Fibroblast of mammary gland (primary cell): Measurements from ENCODE around the gene ACYP2.

Source experiments
- DNase-seq: peaks from one replicate; pipeline ENCODE4 v3.0.0-alpha.2; 2010; ENCODE audit warnings: low read depth
- H3K4me3 ChIP-seq: 2 replicates; pipeline ENCODE4 v1.5.1; 2011; ENCODE audit warnings: low read depth, mild to moderate bottlenecking, low read length, moderate library complexity; ENCODE audit not compliant: control insufficient read depth
- TF ChIP-seq, protein P1 (sequence below): conservative IDR thresholded peaks from 2 replicates; pipeline ENCODE4 v1.5.1; 2011; ENCODE audit warnings: low read depth, low read length, inconsistent platforms; ENCODE audit not compliant: control insufficient read depth, insufficient read depth

ACYP2 gene

DNA sequence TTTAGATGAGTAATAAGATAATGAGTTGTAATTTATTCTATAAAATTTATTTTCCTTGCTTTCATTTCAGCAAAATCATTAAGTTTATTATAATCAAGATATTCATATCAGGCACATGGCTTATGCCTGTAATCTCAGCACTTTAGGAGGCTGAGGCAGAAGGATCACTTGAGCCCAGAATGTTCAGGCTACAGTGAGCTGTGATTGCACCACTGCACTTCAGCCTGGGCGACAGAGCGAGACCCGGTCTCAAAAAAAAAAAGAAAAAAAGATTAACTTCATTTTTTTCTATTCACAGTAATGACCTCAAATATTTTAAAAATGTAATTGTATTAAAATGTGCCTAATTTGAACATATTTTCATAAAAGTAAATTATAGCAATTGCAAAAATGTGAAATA is 67.9 kb downstream of the ACYP2 start:
- TF ChIP-seq, protein P1, sequence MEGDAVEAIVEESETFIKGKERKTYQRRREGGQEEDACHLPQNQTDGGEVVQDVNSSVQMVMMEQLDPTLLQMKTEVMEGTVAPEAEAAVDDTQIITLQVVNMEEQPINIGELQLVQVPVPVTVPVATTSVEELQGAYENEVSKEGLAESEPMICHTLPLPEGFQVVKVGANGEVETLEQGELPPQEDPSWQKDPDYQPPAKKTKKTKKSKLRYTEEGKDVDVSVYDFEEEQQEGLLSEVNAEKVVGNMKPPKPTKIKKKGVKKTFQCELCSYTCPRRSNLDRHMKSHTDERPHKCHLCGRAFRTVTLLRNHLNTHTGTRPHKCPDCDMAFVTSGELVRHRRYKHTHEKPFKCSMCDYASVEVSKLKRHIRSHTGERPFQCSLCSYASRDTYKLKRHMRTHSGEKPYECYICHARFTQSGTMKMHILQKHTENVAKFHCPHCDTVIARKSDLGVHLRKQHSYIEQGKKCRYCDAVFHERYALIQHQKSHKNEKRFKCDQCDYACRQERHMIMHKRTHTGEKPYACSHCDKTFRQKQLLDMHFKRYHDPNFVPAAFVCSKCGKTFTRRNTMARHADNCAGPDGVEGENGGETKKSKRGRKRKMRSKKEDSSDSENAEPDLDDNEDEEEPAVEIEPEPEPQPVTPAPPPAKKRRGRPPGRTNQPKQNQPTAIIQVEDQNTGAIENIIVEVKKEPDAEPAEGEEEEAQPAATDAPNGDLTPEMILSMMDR: no peak
- H3K4me3 ChIP-seq: no peak overlapping the region
- no peak for DNase-seq

GRCh38 chr2:54183972-54184371 is 68.6 kb downstream of the ACYP2 start:
- H3K4me3 ChIP-seq: no peak overlapping the region
- no peak for DNase-seq
- TF ChIP-seq, protein P1: no peak

GRCh38 chr2:54185105-54185504 is 69.7 kb downstream of the ACYP2 start:
- H3K4me3 ChIP-seq: no peak overlapping the region
- DNase-seq: no peak
- TF ChIP-seq, protein P1: no peak

GRCh38 chr2:54187331-54187730 is 71.9 kb downstream of the ACYP2 start:
- DNase-seq: no peak
- TF ChIP-seq, protein P1: no peak
- no peak overlapping the region for H3K4me3 ChIP-seq

DNA sequence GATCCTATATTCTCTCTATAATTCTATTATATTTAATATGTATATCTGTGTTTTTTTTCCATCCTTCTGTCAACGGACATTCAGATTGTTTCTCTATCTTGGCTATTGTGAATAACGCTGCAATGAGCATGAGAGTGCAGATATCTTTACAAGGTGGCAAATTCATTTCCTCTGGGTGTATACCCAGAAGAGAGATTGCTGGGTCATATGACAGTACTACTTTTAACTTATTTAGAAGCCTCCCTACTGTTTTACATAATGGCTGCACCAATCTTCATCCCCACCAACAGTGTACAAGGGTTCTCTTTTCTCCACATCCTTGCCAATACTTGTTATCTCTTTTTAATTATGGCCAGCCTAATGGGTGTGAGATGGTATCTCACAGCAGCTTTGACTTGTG is 74.1 kb downstream of the ACYP2 start:
- H3K4me3 ChIP-seq: no peak overlapping the region
- TF ChIP-seq, protein P1: no peak
- DNase-seq: no peak

DNA sequence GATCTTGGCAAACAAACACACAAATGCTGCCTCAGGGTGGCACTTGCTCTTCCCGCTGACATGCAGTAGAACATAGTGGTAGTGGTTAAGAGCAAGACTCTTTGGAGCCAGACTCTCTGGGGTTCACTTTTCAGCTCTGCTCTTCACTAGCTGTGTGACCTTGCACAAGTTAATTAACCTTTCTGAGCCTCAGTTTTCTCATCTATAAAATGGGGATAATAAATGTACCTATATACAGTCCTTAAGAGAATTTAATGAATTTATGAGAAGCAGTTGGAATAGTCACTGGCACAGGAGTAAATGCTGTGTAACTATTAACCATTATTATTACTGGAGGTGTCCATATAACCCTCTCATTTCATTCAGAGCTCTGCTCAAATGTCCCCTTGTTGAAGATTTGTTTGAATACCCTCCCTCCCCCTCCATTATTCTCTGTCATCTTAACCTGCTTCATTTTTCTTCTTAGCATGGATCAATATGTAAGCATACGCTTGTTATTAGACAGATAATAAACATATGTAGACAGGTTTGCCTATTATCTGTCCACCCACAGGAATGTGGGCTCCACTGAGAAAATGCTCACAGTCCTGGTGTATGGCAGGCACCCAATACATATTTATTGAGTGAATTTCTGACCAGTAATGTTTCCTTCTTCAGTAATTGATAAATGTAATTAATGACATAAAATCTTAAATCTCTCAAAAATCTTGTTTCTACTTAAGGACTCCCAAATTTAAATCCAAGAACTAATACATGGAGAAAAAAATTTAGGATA is 76.1 kb downstream of the ACYP2 start:
- DNase-seq: no peak
- H3K4me3 ChIP-seq: no peak overlapping the region
- TF ChIP-seq, protein P1: no peak
